Lower leg skin (tissue), 4 donors: ENCODE data around the gene ITPRIPL1. TPM values are rescaled to one million over a fixed set of nuclear protein-coding genes. Genes with fewer than 3 reads are reported as not detected.

Experiments
- DNase-seq, 2 donors: peaks; one replicate each; pipeline ENCODE4 v3.0.0-alpha.2; 2019; ENCODE audit warnings: low spot score in 2 of 2
- H3K4me3 ChIP-seq: fragments of 200-600 bp; sonication (generic); 2 replicates; pipeline ENCODE4 v1.5.1; 2017; ENCODE audit warnings: mild to moderate bottlenecking, low read depth; ENCODE audit not compliant: poor library complexity, severe bottlenecking
- POLR2A ChIP-seq, 2 donors: fragments of 450-650 bp; IDR thresholded peaks; one replicate each; pipeline ENCODE4 v1.6.1; 2016 to 2017; ENCODE audit warnings: antibody characterized with exemption in 2 of 2, mild to moderate bottlenecking in 1 of 2, moderate library complexity in 1 of 2
- WGBS, 2 donors: methylation state at CpG; one replicate each; pipeline ENCODE4 v1.1.5; 2018; 5-methylcytosine and 5-hydroxymethylcytosine counted together
- intact Hi-C: fragments of 100-400 bp; cut with DNase I; formaldehyde crosslinking; loops from one replicate; pipeline ENCODE4 v1.15.0; 2023; ENCODE audit warnings: low total_unique reads
- total RNA-seq, 4 donors: library from RNA; depleted of rRNA; stranded (reverse); fragments of >200 nt; gene quantifications; one replicate each; pipeline ENCODE4 v1.1.0, GENCODE V29; 2016
- TF ChIP-seq, protein P1 (sequence below), 3 donors: fragments of 450-650 bp; IDR thresholded peaks; one replicate each; pipeline ENCODE4 v1.5.1; 2016; ENCODE audit warnings: antibody characterized with exemption in 3 of 3, mild to moderate bottlenecking in 3 of 3, moderate library complexity in 2 of 3

Gene ITPRIPL1
- total RNA-seq, 4 donors from 2014 or later, result 0.51 to 3.1 (median 1.9) TPM

DNA sequence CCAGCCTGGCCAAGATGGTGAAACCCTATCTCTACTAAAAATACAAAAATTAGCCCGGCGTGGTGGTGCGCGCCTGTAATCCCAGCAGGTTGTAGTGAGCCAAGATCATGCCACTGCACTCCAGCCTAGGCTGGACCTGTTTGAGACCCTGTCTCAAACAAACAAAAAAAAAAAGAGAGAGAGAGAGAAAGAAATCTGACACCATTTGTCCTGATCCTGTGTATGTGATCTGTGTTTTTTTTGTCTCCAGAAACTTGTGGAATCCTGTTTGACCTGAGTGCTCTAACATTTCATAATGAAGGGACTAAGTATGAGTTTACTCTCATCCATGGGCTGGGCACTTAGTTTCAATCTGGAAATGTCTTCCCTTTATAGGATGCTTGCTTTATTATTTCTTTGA is 6.4 kb upstream of the ITPRIPL1 start:
- no peak for DNase-seq
- TF ChIP-seq, protein P1, sequence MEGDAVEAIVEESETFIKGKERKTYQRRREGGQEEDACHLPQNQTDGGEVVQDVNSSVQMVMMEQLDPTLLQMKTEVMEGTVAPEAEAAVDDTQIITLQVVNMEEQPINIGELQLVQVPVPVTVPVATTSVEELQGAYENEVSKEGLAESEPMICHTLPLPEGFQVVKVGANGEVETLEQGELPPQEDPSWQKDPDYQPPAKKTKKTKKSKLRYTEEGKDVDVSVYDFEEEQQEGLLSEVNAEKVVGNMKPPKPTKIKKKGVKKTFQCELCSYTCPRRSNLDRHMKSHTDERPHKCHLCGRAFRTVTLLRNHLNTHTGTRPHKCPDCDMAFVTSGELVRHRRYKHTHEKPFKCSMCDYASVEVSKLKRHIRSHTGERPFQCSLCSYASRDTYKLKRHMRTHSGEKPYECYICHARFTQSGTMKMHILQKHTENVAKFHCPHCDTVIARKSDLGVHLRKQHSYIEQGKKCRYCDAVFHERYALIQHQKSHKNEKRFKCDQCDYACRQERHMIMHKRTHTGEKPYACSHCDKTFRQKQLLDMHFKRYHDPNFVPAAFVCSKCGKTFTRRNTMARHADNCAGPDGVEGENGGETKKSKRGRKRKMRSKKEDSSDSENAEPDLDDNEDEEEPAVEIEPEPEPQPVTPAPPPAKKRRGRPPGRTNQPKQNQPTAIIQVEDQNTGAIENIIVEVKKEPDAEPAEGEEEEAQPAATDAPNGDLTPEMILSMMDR (IDR thresholded peaks at IDR 0.05), result no peak
- TF ChIP-seq POLR2A (IDR thresholded peaks at IDR 0.05), result no peak
- intact Hi-C loops, result no loop called here
- no peak overlapping the region for H3K4me3 ChIP-seq
- WGBS, 2 donors, result 96 to 97% methylated on average over 4 of the region's 4 CpGs

DNA sequence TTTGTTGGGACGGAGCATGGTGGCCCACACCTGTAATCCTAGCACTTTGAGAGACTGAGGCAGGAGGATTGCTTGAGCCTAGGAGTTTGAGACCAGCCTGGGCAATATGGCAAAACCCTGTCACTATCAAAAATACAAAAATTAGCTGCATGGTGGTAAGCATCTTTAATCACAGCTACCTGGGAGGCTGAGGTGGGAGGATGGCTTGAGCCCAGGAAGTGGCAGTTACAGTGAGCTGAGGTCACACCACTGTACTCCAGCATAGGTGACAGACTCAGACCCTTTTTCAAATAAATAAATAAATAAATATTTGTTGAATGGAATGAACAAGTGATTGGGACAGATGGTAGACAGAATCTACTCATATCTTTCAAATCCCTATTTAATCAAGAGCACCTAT is 5.7 kb upstream of the ITPRIPL1 start:
- no peak for DNase-seq
- intact Hi-C loops, result no loop called here
- 93 to 94% methylated on average over 1 of the region's 1 CpG for WGBS, 2 donors
- no peak for TF ChIP-seq POLR2A (IDR thresholded peaks at IDR 0.05)
- no peak overlapping the region for H3K4me3 ChIP-seq

DNA sequence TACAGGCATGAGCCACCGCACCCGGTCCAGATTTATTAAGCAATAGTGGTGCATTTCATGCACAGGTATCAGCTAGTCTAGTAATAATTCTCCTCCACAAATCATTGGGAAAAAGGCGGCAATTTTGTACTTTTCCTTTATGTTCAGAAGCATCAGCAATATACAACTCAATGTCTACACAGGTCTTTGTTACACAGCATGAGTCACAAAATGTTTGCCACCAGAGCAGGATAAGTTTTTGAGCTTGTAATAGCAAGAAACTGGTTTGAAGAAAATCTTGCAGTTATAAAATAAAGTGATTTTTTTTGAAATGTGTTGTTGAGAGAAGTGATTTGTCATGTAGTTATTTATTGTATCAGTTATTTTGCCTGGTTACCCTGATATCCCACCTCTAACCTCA is 4.8 kb upstream of the ITPRIPL1 start:
- no peak for DNase-seq
- TF ChIP-seq, protein P1 (IDR thresholded peaks at IDR 0.05), result no peak
- TF ChIP-seq POLR2A (IDR thresholded peaks at IDR 0.05), result no peak
- intact Hi-C loops, result no loop called here
- no peak overlapping the region for H3K4me3 ChIP-seq
- 75 to 88% methylated on average over 3 of the region's 3 CpGs for WGBS, 2 donors

DNA sequence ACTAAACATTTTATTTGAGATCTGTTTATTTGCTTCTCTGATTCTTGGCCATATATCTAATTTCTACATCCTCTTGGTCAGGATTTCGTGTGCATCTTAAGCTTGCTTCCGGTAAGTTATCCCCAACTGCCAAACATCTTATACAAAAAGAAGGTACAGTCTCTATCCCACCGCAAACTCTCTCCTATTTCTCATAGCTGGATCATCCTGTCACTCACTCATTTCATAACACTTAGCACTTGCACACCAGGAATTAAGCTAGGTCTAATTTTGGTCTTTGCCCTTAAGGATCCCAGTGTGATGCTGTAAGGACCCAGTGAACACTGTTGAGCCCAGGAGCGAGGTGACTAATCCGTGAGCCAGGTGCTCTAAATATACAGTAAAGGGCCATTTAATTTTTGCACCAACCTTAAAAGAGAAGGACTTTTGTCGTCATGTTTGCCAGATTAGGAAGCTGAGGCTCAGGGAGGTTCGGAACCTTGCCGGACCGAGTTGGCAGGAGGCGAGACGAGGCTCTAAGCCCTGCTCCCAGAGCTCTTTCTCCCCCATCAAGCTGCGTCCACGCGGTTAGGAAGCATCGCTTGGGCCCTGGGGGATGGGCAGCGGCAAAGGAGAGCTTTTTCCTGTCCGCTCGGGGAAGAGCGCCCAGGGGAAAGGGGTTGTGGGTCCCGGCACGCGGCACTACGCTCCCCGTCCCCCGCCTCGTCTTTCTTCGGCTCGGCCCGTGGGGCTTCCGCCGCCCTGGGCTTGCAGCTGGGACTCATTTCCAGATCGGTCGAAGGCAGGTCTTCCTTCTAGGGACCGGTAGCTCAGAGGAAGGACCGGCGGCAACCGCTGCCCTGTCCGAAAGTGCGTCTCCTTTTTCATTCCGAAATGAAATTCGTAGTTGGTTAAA is 4.1 kb upstream of the ITPRIPL1 start:
- intact Hi-C loops, result no loop called here
- no peak for TF ChIP-seq POLR2A (IDR thresholded peaks at IDR 0.05)
- TF ChIP-seq, protein P1 (IDR thresholded peaks at IDR 0.05), result no peak
- 5 to 6% methylated on average over 38 to 40 of the region's 41 CpGs for WGBS, 2 donors
- peak in 1 of 2 donors; percentile 85 for DNase-seq
- peak overlapping the region; percentile 38 for H3K4me3 ChIP-seq

DNA sequence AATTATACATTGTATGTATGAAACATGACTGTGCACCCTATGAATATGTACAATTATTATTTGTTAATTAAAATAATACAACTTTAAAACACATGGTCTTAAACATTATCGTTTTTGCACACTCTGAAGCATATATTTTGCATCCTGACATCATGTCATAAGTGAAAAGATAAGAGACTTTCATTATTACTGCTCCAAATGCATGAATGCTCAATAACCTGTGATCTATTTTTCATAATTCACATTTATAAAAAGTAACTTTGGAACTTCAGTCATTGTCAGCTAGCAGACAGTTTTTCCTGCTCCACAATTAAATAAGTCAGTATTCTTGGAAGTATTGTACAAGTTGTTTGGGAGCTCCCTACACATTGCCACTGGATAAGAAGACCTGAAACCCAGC is 1.3 kb upstream of the ITPRIPL1 start:
- no peak for DNase-seq
- intact Hi-C loops, result no loop called here
- 87 to 93% methylated on average over 1 of the region's 1 CpG for WGBS, 2 donors
- no peak overlapping the region for H3K4me3 ChIP-seq
- no peak for TF ChIP-seq POLR2A (IDR thresholded peaks at IDR 0.05)
- TF ChIP-seq, protein P1 (IDR thresholded peaks at IDR 0.05), result no peak

DNA sequence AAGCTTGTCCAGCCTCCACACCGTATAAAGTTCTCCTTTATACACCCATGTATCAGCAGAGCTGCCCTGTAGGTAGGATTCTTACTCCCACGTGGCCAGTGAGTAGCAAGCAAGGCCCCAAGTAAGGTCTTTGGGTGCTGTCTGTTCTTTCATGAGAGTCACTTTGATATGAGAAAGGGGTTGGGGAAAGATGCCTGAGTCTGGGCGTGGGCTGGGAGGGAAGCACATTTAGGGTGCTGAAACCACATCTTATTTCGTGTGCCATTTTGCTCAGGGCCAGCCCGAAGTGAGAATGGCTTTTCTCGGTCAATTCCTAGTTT is 436 bp upstream of the ITPRIPL1 start:
- TF ChIP-seq, protein P1 (IDR thresholded peaks at IDR 0.05), result no peak
- no peak for TF ChIP-seq POLR2A (IDR thresholded peaks at IDR 0.05)
- DNase-seq, result no peak
- H3K4me3 ChIP-seq, result no peak overlapping the region
- intact Hi-C loops, result no loop called here
- WGBS, 2 donors, result 38 to 43% methylated on average over 6 of the region's 6 CpGs
